ENCODE data around the gene LLGL2. TPM values are rescaled to one million over a fixed set of nuclear protein-coding genes. Genes with fewer than 3 reads are reported as not detected.

The LLGL2 gene
- total RNA-seq, 6 donors from 2014 or later: 113 to 256 (median 175) TPM

GRCh38 chr17:75617218-75617617 lies 91.7 kb downstream of the LLGL2 start:
- no peak overlapping the region for H3K4me3 ChIP-seq
- WGBS, 2 donors: 93 to 94% methylated on average over 11 to 16 of the region's 16 CpGs
- no peaks in the 10 kb centered on the region for H3K4me1 ChIP-seq
- no peaks in the 10 kb centered on the region for H3K9me3 ChIP-seq
- ATAC-seq (ENCODE audit: low FRiP score in 2 of 2) (no peak), DNase-seq (no peak)
- no peak overlapping the region for H3K27ac ChIP-seq
- H3K27me3 ChIP-seq: no peaks in the 10 kb centered on the region
- peaks cover 3 to 100% (median 80%) of the 10 kb centered on the region in 4 donors for H3K36me3 ChIP-seq
- no peak for TF ChIP-seq POLR2AphosphoS5 (IDR thresholded peaks at IDR 0.05)

GRCh38 chr17:75617675-75618074 lies 92.2 kb downstream of the LLGL2 start:
- no peak for ATAC-seq (ENCODE audit: low FRiP score in 2 of 2)
- no peaks in the 10 kb centered on the region for H3K27me3 ChIP-seq
- no peaks in the 10 kb centered on the region for H3K4me1 ChIP-seq
- DNase-seq: peak in 1 of 2 donors; percentile 55
- 86 to 90% methylated on average over 7 to 10 of the region's 11 CpGs for WGBS, 2 donors
- H3K9me3 ChIP-seq: no peaks in the 10 kb centered on the region
- H3K36me3 ChIP-seq: peaks cover 3 to 100% (median 77%) of the 10 kb centered on the region in 4 donors
- TF ChIP-seq EP300 (IDR thresholded peaks at IDR 0.05) (no peak), POLR2AphosphoS5 (IDR thresholded peaks at IDR 0.05) (no peak), POLR2A (IDR thresholded peaks at IDR 0.05) (no peak), CTCF (IDR thresholded peaks at IDR 0.05) (no peak)
- no peak overlapping the region for H3K4me3 ChIP-seq
- no peak overlapping the region for H3K27ac ChIP-seq

- ATAC-seq (ENCODE audit: low FRiP score in 2 of 2): no peak
- DNase-seq: peak in 1 of 2 donors; percentile 76
- no peaks in the 10 kb centered on the region for H3K27me3 ChIP-seq
Observed at GRCh38 chr17:75619506-75620431, 94.3 kb downstream of the LLGL2 start.

GRCh38 chr17:75621489-75621888 lies 96.0 kb downstream of the LLGL2 start:
- Histone ChIP-seq H3K9me3 (no peaks in the 10 kb centered on the region), H3K4me3 (no peak overlapping the region), H3K27ac (no peak overlapping the region), H3K27me3 (no peaks in the 10 kb centered on the region), H3K36me3 (peaks cover 9 to 98% (median 67%) of the 10 kb centered on the region in 4 donors), H3K4me1 (no peaks in the 10 kb centered on the region)
- no peak for DNase-seq
- TF ChIP-seq EP300 (IDR thresholded peaks at IDR 0.05) (no peak), POLR2A (IDR thresholded peaks at IDR 0.05) (no peak)
- no peak for ATAC-seq (ENCODE audit: low FRiP score in 2 of 2)
- 83 to 90% methylated on average over 1 to 4 of the region's 4 CpGs for WGBS, 2 donors

More at GRCh38 chr17:75619506-75620431, 94.3 kb downstream of the LLGL2 start:
- Histone ChIP-seq H3K36me3 (peaks cover 4 to 98% (median 68%) of the 10 kb centered on the region in 4 donors), H3K4me1 (no peaks in the 10 kb centered on the region), H3K27ac (no peak overlapping the region), H3K9me3 (no peaks in the 10 kb centered on the region), H3K4me3 (no peak overlapping the region)
- peak in 3 of 6 experiments; percentile 10 to 33 (median 19) for TF ChIP-seq CTCF (IDR thresholded peaks at IDR 0.05)
- no peak for TF ChIP-seq POLR2A (IDR thresholded peaks at IDR 0.05)
- 82 to 90% methylated on average over 13 to 26 of the region's 36 CpGs for WGBS, 2 donors

- Histone ChIP-seq H3K36me3 (peaks cover 9 to 98% (median 65%) of the 10 kb centered on the region in 4 donors), H3K27ac (no peak overlapping the region), H3K4me1 (no peaks in the 10 kb centered on the region), H3K4me3 (no peak overlapping the region), H3K9me3 (no peaks in the 10 kb centered on the region), H3K27me3 (no peaks in the 10 kb centered on the region)
- no peak for ATAC-seq (ENCODE audit: low FRiP score in 2 of 2)
- WGBS, 2 donors: 92 to 94% methylated on average over 8 of the region's 8 CpGs
- no peak for DNase-seq
- TF ChIP-seq POLR2A (IDR thresholded peaks at IDR 0.05) (no peak), EP300 (IDR thresholded peaks at IDR 0.05) (no peak), POLR2AphosphoS5 (IDR thresholded peaks at IDR 0.05) (no peak)
Observed at GRCh38 chr17:75622076-75622475, 96.6 kb downstream of the LLGL2 start.

- DNase-seq (no peak), ATAC-seq (ENCODE audit: low FRiP score in 2 of 2) (no peak)
- WGBS, 2 donors: 87 to 93% methylated on average over 15 of the region's 15 CpGs
- no peaks in the 10 kb centered on the region for H3K27me3 ChIP-seq
- peaks cover 9 to 95% (median 62%) of the 10 kb centered on the region in 4 donors for H3K36me3 ChIP-seq
- no peaks in the 10 kb centered on the region for H3K4me1 ChIP-seq
- no peak overlapping the region for H3K4me3 ChIP-seq
- no peaks in the 10 kb centered on the region for H3K9me3 ChIP-seq
- H3K27ac ChIP-seq: no peak overlapping the region
- TF ChIP-seq POLR2A (IDR thresholded peaks at IDR 0.05) (no peak), EP300 (IDR thresholded peaks at IDR 0.05) (no peak), POLR2AphosphoS5 (IDR thresholded peaks at IDR 0.05) (no peak), CTCF (IDR thresholded peaks at IDR 0.05) (no peak)
Observed at GRCh38 chr17:75622771-75623273, 97.3 kb downstream of the LLGL2 start.

Measured in upper lobe of left lung (tissue), 6 donors.